GM10847 (cell line): Measurements from ENCODE around the gene SPATA31A6.
"Not testable (repeated sequence)": the region's sequence is repeated elsewhere in the genome, so short reads cannot be mapped to it uniquely, and the experiment has no call there.

Source experiments
- POLR2A ChIP-seq: IDR thresholded peaks from 2 replicates; pipeline ENCODE4 v1.6.1; 2011; ENCODE audit not compliant: insufficient read length; ENCODE audit errors: extremely low read depth

The SPATA31A6 gene

DNA sequence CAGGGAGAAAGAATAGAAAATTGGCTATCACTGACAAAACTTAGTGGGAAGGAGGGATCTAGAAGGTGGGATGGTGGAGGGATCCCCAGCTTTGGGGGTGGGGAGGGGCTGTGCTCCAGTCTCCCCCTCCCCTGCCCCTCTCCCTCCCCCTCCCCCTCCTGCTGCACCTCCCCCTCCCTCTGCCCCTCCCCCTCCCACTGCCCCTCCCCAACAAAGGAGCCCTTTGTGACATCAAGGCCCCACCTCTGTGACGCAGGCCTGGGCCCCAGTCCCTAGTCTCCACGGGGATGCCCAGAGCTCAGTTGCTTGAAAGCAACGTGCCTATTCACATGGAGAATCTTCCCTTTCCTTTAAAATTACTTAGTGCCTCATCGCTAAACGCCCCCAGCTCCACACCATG, at the start of gene SPATA31A6:
Gene SPATA31A6, plus strand, starts transcription at position 301 of the 400 bp plus-strand sequence. Its CDS starts 29 bp downstream, at position 330.
- not testable (repeated sequence) for TF ChIP-seq POLR2A
